Neural progenitor cell (in vitro differentiated cells): ENCODE results near the gene SSTR5. TPM values are rescaled to one million over a fixed set of nuclear protein-coding genes. Genes with fewer than 3 reads are reported as not detected.
A peak's percentile ranks its signal among the peaks of the same experiment; 100 is the strongest.

Experiments used
- DNase-seq: peaks from one replicate; pipeline ENCODE4 v3.0.0-alpha.2; 2016; ENCODE audit warnings: low spot score
- H2AFZ ChIP-seq: fragments of 200-600 bp; sonication (generic); replicated peaks from 2 replicates; pipeline ENCODE4 v1.6.1; 2016; ENCODE audit warnings: antibody characterized with exemption
- H3F3A ChIP-seq: fragments of 200-600 bp; sonication (generic); 2 replicates; pipeline ENCODE4 v1.6.1; 2016; ENCODE audit warnings: antibody characterized with exemption, low read depth
- H3K27ac ChIP-seq: fragments of 200-600 bp; sonication (generic); 2 replicates; pipeline ENCODE4 v1.5.1; 2016; ENCODE audit warnings: mild to moderate bottlenecking
- H3K27me3 ChIP-seq: fragments of 200-600 bp; sonication (generic); 2 replicates; pipeline ENCODE4 v1.6.1; 2016; ENCODE audit warnings: mild to moderate bottlenecking, moderate library complexity
- H3K36me3 ChIP-seq: fragments of 200-600 bp; sonication (generic); 2 replicates; pipeline ENCODE4 v1.5.1; 2016
- H3K4me1 ChIP-seq: fragments of 200-600 bp; sonication (generic); 2 replicates; pipeline ENCODE4 v1.6.1; 2016; ENCODE audit warnings: mixed run types
- H3K4me2 ChIP-seq: fragments of 200-600 bp; sonication (generic); 2 replicates; pipeline ENCODE4 v1.6.1; 2016
- H3K4me3 ChIP-seq: fragments of 200-600 bp; sonication (generic); 2 replicates; pipeline ENCODE4 v1.5.1; 2016
- H3K79me2 ChIP-seq: fragments of 200-600 bp; sonication (generic); 2 replicates; pipeline ENCODE4 v1.6.1; 2016; ENCODE audit warnings: low read depth
- H3K9ac ChIP-seq: fragments of 200-600 bp; sonication (generic); 2 replicates; pipeline ENCODE4 v1.6.1; 2016
- H3K9me3 ChIP-seq: fragments of 200-600 bp; sonication (generic); 2 replicates; pipeline ENCODE4 v1.5.1; 2016; ENCODE audit warnings: low read depth
- H4K20me1 ChIP-seq: fragments of 200-600 bp; sonication (generic); 2 replicates; pipeline ENCODE4 v1.6.1; 2016; ENCODE audit warnings: low read depth
- H3K27ac Mint-ChIP-seq: 3 replicates; pipeline ENCODE4 v1.8.0; 2021; ENCODE audit warnings: mixed read lengths
- H3K27me3 Mint-ChIP-seq: 2 replicates; pipeline ENCODE4 v1.8.0; 2022; ENCODE audit warnings: low read depth, mild to moderate bottlenecking, inconsistent platforms, moderate library complexity, mixed read lengths; ENCODE audit not compliant: insufficient read depth
- H3K36me3 Mint-ChIP-seq: 3 replicates; pipeline ENCODE4 v1.8.0; 2021; ENCODE audit warnings: mixed read lengths
- H3K4me1 Mint-ChIP-seq: 3 replicates; pipeline ENCODE4 v1.8.0; 2021; ENCODE audit warnings: mixed read lengths
- H3K4me3 Mint-ChIP-seq: 3 replicates; pipeline ENCODE4 v1.8.0; 2021; ENCODE audit warnings: mild to moderate bottlenecking, moderate library complexity, mixed read lengths
- H3K9me3 Mint-ChIP-seq: 3 replicates; pipeline ENCODE4 v1.8.0; 2020; ENCODE audit warnings: mixed read lengths
- CTCF ChIP-seq: fragments of 200-600 bp; sonication (generic); IDR thresholded peaks from 2 replicates; pipeline ENCODE4 v1.5.1; 2017; ENCODE audit warnings: antibody characterized with exemption, mild to moderate bottlenecking
- EZH2 ChIP-seq: fragments of 200-600 bp; sonication (generic); IDR thresholded peaks from 2 replicates; pipeline ENCODE4 v1.6.1; 2017; ENCODE audit warnings: antibody characterized with exemption, mild to moderate bottlenecking, moderate library complexity
- EZH2phosphoT487 ChIP-seq: fragments of 200-600 bp; sonication (generic); IDR thresholded peaks from 2 replicates; pipeline ENCODE4 v1.6.1; 2017; ENCODE audit warnings: antibody characterized with exemption
- total RNA-seq: library from RNA; depleted of rRNA; stranded (reverse); fragments of >200 nt; gene quantifications from 2 replicates; pipeline ENCODE4 v1.2.3, GENCODE V29; 2015; ENCODE audit warnings: low replicate concordance

SSTR5 gene
- total RNA-seq, 1 donor from 2014 or later = not detected

- Histone ChIP-seq H3K27ac (no peak overlapping the region), H3K36me3 (no peaks in the 10 kb centered on the region), H3K9ac (no peak overlapping the region), H3K4me1 (peaks cover 10% of the 10 kb centered on the region), H3K9me3 (no peaks in the 10 kb centered on the region), H3K4me2 (no peak overlapping the region), H3K79me2 (no peaks in the 10 kb centered on the region), H3K4me3 (no peak overlapping the region), H3F3A (peaks cover 4% of the 10 kb centered on the region), H4K20me1 (peaks cover 7% of the 10 kb centered on the region), H3K27me3 (peaks cover 46% of the 10 kb centered on the region), H2AFZ (no peak overlapping the region)
- Mint-ChIP-seq H3K4me3 (no peak overlapping the region), H3K4me1 (peaks cover 12% of the 10 kb centered on the region), H3K27me3 (peaks cover 30% of the 10 kb centered on the region), H3K36me3 (no peaks in the 10 kb centered on the region), H3K27ac (no peak overlapping the region), H3K9me3 (peaks cover 2% of the 10 kb centered on the region)
- DNase-seq = no peak
- TF ChIP-seq EZH2 (no peak), CTCF (no peak), EZH2phosphoT487 (no peak)
Observed at GRCh38 chr16:1075546-1075945, 3.0 kb downstream of the SSTR5 start.

GRCh38 chr16:1076801-1077576 lies 4.4 kb downstream of the SSTR5 start:
- H3K9me3 ChIP-seq = no peaks in the 10 kb centered on the region
- no peak for TF ChIP-seq EZH2phosphoT487
- no peak for TF ChIP-seq CTCF
- no peak for TF ChIP-seq EZH2
- peaks cover 2% of the 10 kb centered on the region for H3K9me3 Mint-ChIP-seq
- peaks cover 27% of the 10 kb centered on the region for H3K27me3 Mint-ChIP-seq
- H3K36me3 ChIP-seq = no peaks in the 10 kb centered on the region
- no peaks in the 10 kb centered on the region for H3K36me3 Mint-ChIP-seq
- H3K4me1 Mint-ChIP-seq = peaks cover 12% of the 10 kb centered on the region
- peak overlapping the region; percentile 4 for H3K27ac Mint-ChIP-seq
- H3K79me2 ChIP-seq = no peaks in the 10 kb centered on the region
- H3K27ac ChIP-seq = no peak overlapping the region
- H3K4me3 ChIP-seq = no peak overlapping the region
- peaks cover 3% of the 10 kb centered on the region for H4K20me1 ChIP-seq
- no peak for DNase-seq
- peak overlapping the region; percentile 63 for H3K4me3 Mint-ChIP-seq
- no peak overlapping the region for H3K9ac ChIP-seq
- no peak overlapping the region for H2AFZ ChIP-seq
- no peaks in the 10 kb centered on the region for H3F3A ChIP-seq
- H3K4me2 ChIP-seq = no peak overlapping the region
- H3K4me1 ChIP-seq = peaks cover 10% of the 10 kb centered on the region
- peaks cover 32% of the 10 kb centered on the region for H3K27me3 ChIP-seq

DNA sequence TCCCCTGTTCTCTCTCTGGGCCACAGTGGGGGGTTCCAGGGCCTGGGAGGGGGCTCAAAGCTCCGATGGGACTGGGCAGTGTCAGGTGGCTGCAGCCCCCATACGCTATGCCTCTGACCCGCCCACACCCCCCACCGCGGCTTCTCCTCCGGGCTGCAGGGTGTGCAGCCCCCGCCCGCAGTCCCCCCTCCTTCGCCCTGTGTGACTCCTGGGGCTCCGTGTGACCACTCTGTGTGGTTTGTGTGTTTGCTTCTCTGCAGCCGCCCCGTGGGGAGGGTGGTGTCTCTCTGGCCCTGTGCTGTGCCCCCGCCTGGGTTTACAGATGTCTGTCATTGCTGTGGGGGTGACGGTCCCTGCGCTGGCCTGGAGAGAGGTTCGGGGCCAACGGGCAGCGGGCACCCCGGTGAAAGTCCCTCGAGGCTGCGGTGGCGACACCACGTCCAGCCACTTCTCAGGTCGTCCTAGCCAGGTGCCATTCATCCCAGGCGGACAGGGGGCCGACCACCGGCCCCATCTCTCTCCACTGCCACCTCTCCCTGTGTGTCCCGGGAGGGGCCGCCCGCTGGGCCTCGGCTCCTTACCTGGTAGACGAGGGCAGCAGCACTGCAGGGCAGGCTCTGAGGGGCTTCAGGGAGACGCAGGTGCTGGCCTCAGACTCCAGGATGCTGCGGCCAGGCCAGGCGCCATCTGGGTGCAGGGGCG lies 5.5 kb downstream of the SSTR5 start:
- H3K9me3 Mint-ChIP-seq = no peaks in the 10 kb centered on the region
- H3K4me3 ChIP-seq = no peak overlapping the region
- peaks cover 16% of the 10 kb centered on the region for H3K4me1 Mint-ChIP-seq
- peaks cover 29% of the 10 kb centered on the region for H3K27me3 Mint-ChIP-seq
- TF ChIP-seq EZH2 = no peak
- no peak for TF ChIP-seq EZH2phosphoT487
- no peak for TF ChIP-seq CTCF
- no peak overlapping the region for H3K27ac ChIP-seq
- peaks cover 21% of the 10 kb centered on the region for H3K27me3 ChIP-seq
- no peaks in the 10 kb centered on the region for H3K36me3 ChIP-seq
- H3K79me2 ChIP-seq = no peaks in the 10 kb centered on the region
- peaks cover 7% of the 10 kb centered on the region for H3K4me1 ChIP-seq
- no peak overlapping the region for H3K27ac Mint-ChIP-seq
- no peak overlapping the region for H3K9ac ChIP-seq
- H4K20me1 ChIP-seq = no peaks in the 10 kb centered on the region
- no peak overlapping the region for H2AFZ ChIP-seq
- H3F3A ChIP-seq = no peaks in the 10 kb centered on the region
- DNase-seq = no peak
- H3K4me2 ChIP-seq = no peak overlapping the region
- H3K36me3 Mint-ChIP-seq = no peaks in the 10 kb centered on the region
- no peak overlapping the region for H3K4me3 Mint-ChIP-seq
- H3K9me3 ChIP-seq = no peaks in the 10 kb centered on the region
